K562 (cell line): ENCODE data around the gene OR1C1. TPM values are rescaled to one million over a fixed set of nuclear protein-coding genes. Genes with fewer than 3 reads are reported as not detected.
"Not testable (repeated sequence)": the region's sequence is repeated elsewhere in the genome, so short reads cannot be mapped to it uniquely, and the experiment has no call there.

ENCODE experiments used
- ATAC-seq: fragments of 200-7000 bp; cut with Tn5 transposase; 3 replicates; pipeline ENCODE4 v1.9.1; 2020; ENCODE audit warnings: moderate library complexity
- BruUV-seq: library from RNA; stranded (reverse); fragments of 400-500 nt; replicated peaks from 2 replicates; lab custom pipeline; 2021; lab: Mats Ljungman, UMichigan
- CTCF ChIA-PET: fragments of 300-600 bp; formaldehyde crosslinking; extraction: SDS; loops from one replicate; lab custom pipeline; 2021; ENCODE audit warnings: low intra/inter-chr PET ratio; lab: Yijun Ruan, JAX
- POLR2A ChIA-PET: fragments of 300-600, 350-650 bp; sonication (Branson Sonifier 250); formaldehyde crosslinking; extraction: SDS; loops from one replicate; lab custom pipeline; 2021; ENCODE audit warnings: antibody characterized with exemption, inconsistent platforms; lab: Yijun Ruan, JAX
- DNase-seq, 4 experiments: peaks; one replicate each; pipeline versions ENCODE4 v3.0.0 to v3.0.0-alpha.2; 2011 to 2018; ENCODE audit warnings: low spot score in 3 of 4, mixed read lengths in 3 of 4; ENCODE audit errors: extremely low read depth in 1 of 4
- FAIRE-seq: peaks from 2 replicates; lab custom pipeline; 2011; peaks lifted over from hg19 to GRCh38; lab: Jason Lieb, UNC
- H2AFZ ChIP-seq: 2 replicates; pipeline ENCODE4 v1.6.0; 2011; ENCODE audit warnings: low read depth, low read length, control low read depth, inconsistent platforms
- H3K27ac ChIP-seq: fragments of 200-600 bp; 3 replicates; pipeline ENCODE4 v1.8.0; 2011; ENCODE audit warnings: low read depth, mild to moderate bottlenecking, control low read depth, inconsistent platforms, low read length, moderate library complexity, mixed read lengths; ENCODE audit errors: extremely low read depth
- H3K27me3 ChIP-seq, 2 experiments: fragments of 300-600 bp in 1 of 2; 2 replicates in 1 of 2; 3 replicates in 1 of 2; pipeline versions ENCODE4 v1.6.0 to v1.8.0; 2011; ENCODE audit warnings: inconsistent platforms in 2 of 2, low read length in 2 of 2, mild to moderate bottlenecking in 1 of 2, mixed read lengths in 1 of 2, moderate library complexity in 1 of 2; ENCODE audit not compliant: control insufficient read depth in 2 of 2, insufficient read depth in 2 of 2
- H3K36me3 ChIP-seq: fragments of 300-600 bp; 3 replicates; pipeline ENCODE4 v1.8.0; 2011; ENCODE audit warnings: mild to moderate bottlenecking, low read length, inconsistent platforms; ENCODE audit not compliant: control insufficient read depth, insufficient read depth
- H3K4me1 ChIP-seq, 2 experiments: fragments of 200-600 bp in 1 of 2; replicated peaks in 1 of 2; 2 replicates in 1 of 2; 3 replicates in 1 of 2; pipeline versions ENCODE4 v1.5.1 to v1.8.0; 2011; ENCODE audit warnings: inconsistent platforms in 2 of 2, low read length in 2 of 2, mild to moderate bottlenecking in 1 of 2, mixed read lengths in 1 of 2, moderate library complexity in 1 of 2; ENCODE audit not compliant: control insufficient read depth in 2 of 2, insufficient read depth in 2 of 2
- H3K4me2 ChIP-seq: 2 replicates; pipeline ENCODE4 v1.6.1; 2011; ENCODE audit warnings: low read length, control low read depth, inconsistent platforms, mixed read lengths; ENCODE audit not compliant: insufficient read depth
- H3K4me3 ChIP-seq: fragments of 200-600 bp; sonication (generic), shearing (Covaris generic); 2 replicates; pipeline ENCODE4 v1.5.1; 2016; ENCODE audit warnings: control low read depth, inconsistent platforms
- H3K79me2 ChIP-seq: fragments of 200-600 bp; 3 replicates; pipeline ENCODE4 v1.8.0; 2011; ENCODE audit warnings: low read length, inconsistent platforms; ENCODE audit not compliant: control insufficient read depth, insufficient read depth
- H3K9ac ChIP-seq, 2 experiments: 2 replicates each; pipeline versions ENCODE4 v1.6.0 to v1.6.1; 2011; ENCODE audit warnings: low read depth in 2 of 2, low read length in 2 of 2, control low read depth in 1 of 2, inconsistent platforms in 1 of 2, mild to moderate bottlenecking in 1 of 2, mixed read lengths in 1 of 2; ENCODE audit not compliant: insufficient read depth in 1 of 2
- H3K9me1 ChIP-seq: one replicate; pipeline ENCODE4 v1.6.0; 2011; ENCODE audit warnings: inconsistent platforms, mild to moderate bottlenecking, low read length, moderate library complexity; ENCODE audit not compliant: control insufficient read depth, insufficient read depth
- H3K9me3 ChIP-seq: replicated peaks from 2 replicates; pipeline ENCODE4 v1.5.1; 2011; ENCODE audit warnings: low read depth, low read length, inconsistent platforms; ENCODE audit not compliant: control insufficient read depth, insufficient read depth
- H4K20me1 ChIP-seq: replicated peaks from 2 replicates; pipeline ENCODE4 v1.6.1; 2011; ENCODE audit warnings: low read length, inconsistent platforms, mixed read lengths; ENCODE audit not compliant: control insufficient read depth, insufficient read depth
- BRF1 ChIP-seq: IDR thresholded peaks from 3 replicates; pipeline ENCODE4 v1.6.1; 2011; ENCODE audit warnings: borderline replicate concordance, mild to moderate bottlenecking; ENCODE audit not compliant: insufficient read length; ENCODE audit errors: extremely low read depth
- COPS2 ChIP-seq: fragments of 450-650 bp; conservative IDR thresholded peaks from 2 replicates; pipeline ENCODE4 v1.6.1; 2016; ENCODE audit warnings: mild to moderate bottlenecking, moderate library complexity
- DPF2 ChIP-seq: fragments of 450-650 bp; IDR thresholded peaks from 2 replicates; pipeline ENCODE4 v1.6.1; 2016
- MIER1 ChIP-seq: fragments of 450-650 bp; IDR thresholded peaks from 2 replicates; pipeline ENCODE4 v1.6.1; 2016; ENCODE audit warnings: antibody characterized with exemption, mild to moderate bottlenecking, low read depth
- POLR2A ChIP-seq: fragments of 450-650 bp; conservative IDR thresholded peaks from 2 replicates; pipeline ENCODE4 v1.6.1; 2016
- RUNX1 ChIP-seq: sonication (generic); IDR thresholded peaks from 2 replicates; pipeline ENCODE4 v1.6.1; 2016; ENCODE audit warnings: antibody characterized with exemption, low read depth
- STAT5A ChIP-seq: IDR thresholded peaks from 2 replicates; pipeline ENCODE4 v1.6.1; 2012; ENCODE audit warnings: low read length, inconsistent platforms, borderline replicate concordance
- USF1 ChIP-seq: sonication (generic); formaldehyde crosslinking; IDR thresholded peaks from 2 replicates; pipeline ENCODE4 v1.9.0; 2022; ENCODE audit warnings: mild to moderate bottlenecking, missing genetic modification reagents
- WGBS: fragments of 100-300 bp; shearing (Covaris generic); methylation state at CpG from one replicate; pipeline ENCODE4 v1.1.6; 2016; ENCODE audit warnings: low coverage, mixed read lengths; ENCODE audit not compliant: insufficient coverage; ENCODE audit errors: missing lambda C conversion rate; 5-methylcytosine and 5-hydroxymethylcytosine counted together
- in situ Hi-C: fragments of 300-500 bp; cut with MboI; formaldehyde crosslinking; loops from 4 replicates; pipeline ENCODE4 v1.15.0; 2018; ENCODE audit warnings: inconsistent platforms, mixed read lengths
- intact Hi-C: fragments of 100-400 bp; cut with micrococcal nuclease; formaldehyde crosslinking; loops from 2 replicates; pipeline ENCODE4 v1.14.2; 2022
- polyA plus RNA-seq, 8 experiments: library from polyadenylated mRNA; depleted of rRNA in 4 of 8; stranded (reverse) in 5 of 8; unstranded in 3 of 8; fragments of >200 nt; fragmentation: Nextera tagmentation in 2 of 8; fragmentation: Illumina TruSeq in 1 of 8; extraction: Ambion mirVana in 2 of 8; extraction: Trizol in 1 of 8; gene quantifications; 2 replicates each; pipeline versions ENCODE4 v1.2.1 to v1.2.3, GENCODE V29; 2011 to 2014; ENCODE audit warnings: inconsistent platforms in 1 of 8, missing spikeins in 1 of 8
- total RNA-seq, 7 experiments: library from RNA; depleted of rRNA in 6 of 7; stranded (reverse); fragments of >200 nt in 6 of 7; fragmentation: Illumina TruSeq in 2 of 7; extraction: Trizol in 2 of 7; gene quantifications; 2 replicates each; pipeline versions ENCODE4 v1.2.1 to v1.2.3, GENCODE V29; 2011 to 2021; ENCODE audit warnings: low replicate concordance in 1 of 7

OR1C1 gene
- total and polyA plus RNA-seq, 9 of the 15 experiments (the other 6 are each of a cell fraction or from before 2014, with no cell fraction given) = not detected

GRCh38 chr1:247746391-247746935 is 13.9 kb downstream of the OR1C1 start:
- no peaks in the 10 kb centered on the region for H4K20me1 ChIP-seq
- H3K79me2 ChIP-seq = no peaks in the 10 kb centered on the region
- H2AFZ ChIP-seq = no peak overlapping the region
- POLR2A ChIA-PET = no interaction called here
- in situ Hi-C loops (no loop called here), intact Hi-C loops (no loop called here)
- FAIRE-seq = no peak
- H3K27me3 ChIP-seq = no peaks in the 10 kb centered on the region
- H3K4me2 ChIP-seq = no peak overlapping the region
- H3K9me3 ChIP-seq = peaks cover 5% of the 10 kb centered on the region; the same call in 1 of the 2 replicates
- no peaks in the 10 kb centered on the region for H3K36me3 ChIP-seq
- H3K4me3 ChIP-seq = no peak overlapping the region
- no peak for ATAC-seq
- DNase-seq = no peak
- no TSS peak for BruUV-seq
- 0% methylated on average over 3 of the region's 3 CpGs for WGBS
- H3K9me1 ChIP-seq = no peaks in the 10 kb centered on the region
- H3K9ac ChIP-seq = no peak overlapping the region
- no peak overlapping the region for H3K27ac ChIP-seq
- no peaks in the 10 kb centered on the region; a peak in 1 of 5 replicates for H3K4me1 ChIP-seq
- CTCF ChIA-PET = no interaction called here
- no peak for TF ChIP-seq DPF2
- no peak for TF ChIP-seq RUNX1
- TF ChIP-seq POLR2A = no peak
- no peak for TF ChIP-seq COPS2
- no peak for TF ChIP-seq BRF1
- TF ChIP-seq MIER1 = no peak
- TF ChIP-seq STAT5A = no peak
- TF ChIP-seq USF1 (CRISPR knock-in tag) = no peak

DNA sequence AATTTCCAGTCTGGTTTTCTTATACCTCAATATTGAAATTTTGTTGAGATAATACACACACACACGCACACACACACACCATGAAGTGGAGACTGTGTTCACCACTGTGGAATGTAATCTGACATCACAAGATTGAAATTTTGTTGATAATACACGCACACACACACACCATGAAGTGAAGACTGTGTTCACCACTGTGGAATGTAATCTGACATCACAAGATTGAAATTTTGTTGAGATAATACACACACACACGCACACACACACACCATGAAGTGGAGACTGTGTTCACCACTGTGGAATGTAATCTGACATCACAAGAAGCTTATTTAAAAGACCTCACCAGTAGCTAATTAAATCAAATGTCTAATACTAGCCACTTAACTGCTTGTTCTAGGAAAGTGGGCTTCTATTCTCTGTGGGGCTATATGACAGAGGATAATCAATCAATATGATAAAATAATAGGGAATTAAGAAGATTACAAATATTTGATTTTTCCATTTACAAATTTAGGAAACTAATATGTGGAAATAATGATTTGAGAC is 18.1 kb downstream of the OR1C1 start:
- H3K9ac ChIP-seq, ATAC-seq, H3K9me3 ChIP-seq, H3K27me3 ChIP-seq, DNase-seq, in situ Hi-C loops, H3K4me1 ChIP-seq, H2AFZ ChIP-seq, intact Hi-C loops, POLR2A ChIA-PET, H3K79me2 ChIP-seq, H3K36me3 ChIP-seq, H3K9me1 ChIP-seq, CTCF ChIA-PET, H4K20me1 ChIP-seq, H3K27ac ChIP-seq, H3K4me3 ChIP-seq, BruUV-seq, H3K4me2 ChIP-seq, FAIRE-seq: not testable (repeated sequence)
- 0% methylated on average over 3 of the region's 3 CpGs for WGBS
